Fibroblast of skin of left biceps (primary cell): Measurements from ENCODE around the gene RTN1.
"Not testable (repeated sequence)": the region's sequence is repeated elsewhere in the genome, so short reads cannot be mapped to it uniquely, and the experiment has no call there.

Source experiments
- DNase-seq, 2 experiments: peaks; one replicate each; pipeline ENCODE4 v3.0.0-alpha.2; 2013; ENCODE audit warnings: low read depth in 2 of 2

RTN1 gene

GRCh38 chr14:59705245-59705644, 165.3 kb downstream of the RTN1 start:
- DNase-seq = no peak

- DNase-seq = no peak
Measured at GRCh38 chr14:59704054-59704645, 166.4 kb downstream of the RTN1 start.

- no peak for DNase-seq
Measured at GRCh38 chr14:59699442-59699841, 171.1 kb downstream of the RTN1 start.

GRCh38 chr14:59698793-59699192, 171.8 kb downstream of the RTN1 start:
- no peak for DNase-seq

- no peak for DNase-seq
Measured at GRCh38 chr14:59695198-59695597, 175.4 kb downstream of the RTN1 start.

- DNase-seq = no peak
Measured at GRCh38 chr14:59691266-59691665, 179.3 kb downstream of the RTN1 start.

GRCh38 chr14:59690426-59690825, 180.2 kb downstream of the RTN1 start:
- DNase-seq = no peak

- DNase-seq = no peak
Measured at GRCh38 chr14:59688224-59689170, 182.1 kb downstream of the RTN1 start.

GRCh38 chr14:59687663-59688062, 182.9 kb downstream of the RTN1 start:
- DNase-seq = no peak

GRCh38 chr14:59679872-59680271, 190.7 kb downstream of the RTN1 start:
- DNase-seq = no peak

GRCh38 chr14:59678352-59678751, 192.2 kb downstream of the RTN1 start:
- DNase-seq = no peak

GRCh38 chr14:59677771-59678231, 192.8 kb downstream of the RTN1 start:
- no peak for DNase-seq

- no peak for DNase-seq
Measured at GRCh38 chr14:59675394-59675793, 195.2 kb downstream of the RTN1 start.

GRCh38 chr14:59664741-59665140, 205.8 kb downstream of the RTN1 start:
- DNase-seq = no peak

GRCh38 chr14:59657769-59658168, 212.8 kb downstream of the RTN1 start:
- DNase-seq = no peak

GRCh38 chr14:59656473-59656872, 214.1 kb downstream of the RTN1 start:
- no peak for DNase-seq

- DNase-seq = not testable (repeated sequence)
Measured at GRCh38 chr14:59654131-59654530, 216.4 kb downstream of the RTN1 start.

GRCh38 chr14:59646832-59647231, 223.7 kb downstream of the RTN1 start:
- not testable (repeated sequence) for DNase-seq

GRCh38 chr14:59638885-59639284, 231.7 kb downstream of the RTN1 start:
- no peak for DNase-seq

- no peak for DNase-seq
Measured at GRCh38 chr14:59634617-59635016, 236.0 kb downstream of the RTN1 start.

- no peak for DNase-seq
Measured at GRCh38 chr14:59633486-59633885, 237.1 kb downstream of the RTN1 start.

GRCh38 chr14:59632381-59632780, 238.2 kb downstream of the RTN1 start:
- DNase-seq = no peak

GRCh38 chr14:59631237-59631636, 239.3 kb downstream of the RTN1 start:
- no peak for DNase-seq
